ENCODE results near the gene ZDHHC6. TPM values are rescaled to one million over a fixed set of nuclear protein-coding genes. Genes with fewer than 3 reads are reported as not detected.

ZDHHC6 gene
- 13.3 and 15.9 TPM in 2 replicates for total RNA-seq

GRCh38 chr10:112446855-112447619 lies at the start of gene ZDHHC6, which contains the start of gene VTI1A:
ZDHHC6 (minus strand) TSS chr10:112446914; CDS start chr10:112445436, 1,478 bp downstream.
VTI1A (plus strand) TSS chr10:112447215; CDS start chr10:112447374, 159 bp downstream.

Other genes with a start within 250 kb of the ZDHHC6 start
- gene TECTB, start 163.5 kb downstream of the ZDHHC6 start, total RNA-seq = not detected in 2 replicates
- 0.16 and 0.52 TPM in 2 replicates for gene ACSL5, start 72.8 kb downstream of the ZDHHC6 start, total RNA-seq
- 18.0 and 24.4 TPM in 2 replicates for gene VTI1A, start 301 bp upstream of the ZDHHC6 start, total RNA-seq

Measured in epithelial cell of alveolus of lung (primary cell).